Transverse colon (tissue), 4 donors: Measurements from ENCODE around the gene STXBP1. TPM values are rescaled to one million over a fixed set of nuclear protein-coding genes. Genes with fewer than 3 reads are reported as not detected.

Source experiments
- DNase-seq: peaks from one replicate; pipeline ENCODE4 v3.0.0-alpha.2; 2019
- H3K27ac ChIP-seq, 4 donors: fragments of 200-600 bp; sonication (generic); 2 replicates each; pipeline ENCODE4 v1.5.1; 2016 to 2018; ENCODE audit warnings: inconsistent platforms in 4 of 4
- H3K27me3 ChIP-seq: fragments of 200-600 bp; sonication (generic); 2 replicates; pipeline ENCODE4 v1.5.1; 2017; ENCODE audit warnings: inconsistent platforms
- H3K36me3 ChIP-seq, 4 donors: fragments of 200-600 bp; sonication (generic); 2 replicates each; pipeline ENCODE4 v1.5.1; 2017 to 2019; ENCODE audit warnings: inconsistent platforms in 4 of 4
- H3K4me1 ChIP-seq, 4 donors: fragments of 200-600 bp; sonication (generic); 2 replicates each; pipeline ENCODE4 v1.5.1; 2017 to 2020; ENCODE audit warnings: inconsistent platforms in 4 of 4
- H3K4me3 ChIP-seq, 4 donors: fragments of 200-600 bp; sonication (generic); 1 replicate in 1 of 4; 2 replicates in 3 of 4; pipeline versions ENCODE4 v1.5.1 to v1.6.1; 2017 to 2019; ENCODE audit warnings: inconsistent platforms in 4 of 4
- H3K9me3 ChIP-seq, 2 donors: fragments of 200-600 bp; sonication (generic); 2 replicates each; pipeline ENCODE4 v1.5.1; 2017 to 2019; ENCODE audit warnings: inconsistent platforms in 2 of 2
- CTCF ChIP-seq, 5 experiments: fragments of 200-600 bp in 3 of 5; fragments of 450-650 bp in 2 of 5; sonication (generic) in 3 of 5; IDR thresholded peaks; 1 replicate in 2 of 5; 2 replicates in 3 of 5; pipeline ENCODE4 v1.5.1; 2016 to 2017; ENCODE audit warnings: antibody characterized with exemption in 5 of 5, inconsistent platforms in 3 of 5, mild to moderate bottlenecking in 2 of 5, moderate library complexity in 1 of 5
- EP300 ChIP-seq: sonication (generic); formaldehyde crosslinking; IDR thresholded peaks from one replicate; pipeline ENCODE4 v1.6.1; 2017; ENCODE audit warnings: antibody characterized with exemption, low read depth
- POLR2A ChIP-seq: fragments of 450-650 bp; IDR thresholded peaks from one replicate; pipeline ENCODE4 v1.6.1; 2016; ENCODE audit warnings: antibody characterized with exemption, mild to moderate bottlenecking, moderate library complexity
- POLR2AphosphoS5 ChIP-seq, 3 donors: sonication (generic); formaldehyde crosslinking; IDR thresholded peaks; one replicate each; pipeline ENCODE4 v1.6.1; 2016; ENCODE audit warnings: antibody characterized with exemption in 3 of 3
- WGBS, 2 donors: methylation state at CpG; one replicate each; pipeline ENCODE4 v1.1.5; 2018; ENCODE audit warnings: low coverage in 1 of 2; 5-methylcytosine and 5-hydroxymethylcytosine counted together
- in situ Hi-C, 4 donors: fragments of 200-750 bp; cut with MboI; loops; one replicate each; pipeline versions ENCODE4 v1.15.0 to v1.15.1; 2017; ENCODE audit warnings: low sequenced_read_pairs in 3 of 4, low pct_ligation_motif_present in 1 of 4, low pct_unique_long_range_greater_than_20kb in 1 of 4
- intact Hi-C: fragments of 100-400 bp; cut with DNase I; formaldehyde crosslinking; loops from one replicate; pipeline ENCODE4 v1.15.1; 2023; ENCODE audit warnings: low total_unique reads
- total RNA-seq, 4 donors: library from RNA; depleted of rRNA; stranded (reverse); fragments of >200 nt; gene quantifications; one replicate each; pipeline ENCODE4 v1.1.0, GENCODE V29; 2016

STXBP1 gene
- total RNA-seq, 4 donors from 2014 or later, result 7.9 to 193 (median 13.3) TPM

GRCh38 chr9:127730262-127730661 lies 118.2 kb downstream of the STXBP1 start:
- no peaks in the 10 kb centered on the region for H3K9me3 ChIP-seq
- H3K4me1 ChIP-seq, result peaks cover 6 to 10% (median 9%) of the 10 kb centered on the region in 4 donors
- DNase-seq, result no peak
- in situ Hi-C loops, result loop anchor here (10.0 to 25.0 kb wide), 5 partner anchors 135 to 218 kb away; no protein-coding TSS in a partner anchor
- H3K36me3 ChIP-seq, result peaks cover 0 to 4% (median 0%) of the 10 kb centered on the region in 4 donors
- intact Hi-C loops, result loop anchor here (5.0 to 10.0 kb wide), 2 partner anchors 138 to 225 kb away; no protein-coding TSS in a partner anchor
- no peak overlapping the region for H3K4me3 ChIP-seq
- TF ChIP-seq POLR2A (no peak), POLR2AphosphoS5 (IDR thresholded peaks at IDR 0.05) (no peak), CTCF (IDR thresholded peaks at IDR 0.05) (no peak), EP300 (no peak)
- H3K27me3 ChIP-seq, result no peaks in the 10 kb centered on the region
- 87% methylated on average over 8 of the region's 9 CpGs; no CpG with 5 or more reads in 1 of the 2 donors for WGBS, 2 donors
- H3K27ac ChIP-seq, result no peak overlapping the region

GRCh38 chr9:127730799-127731410 lies 118.8 kb downstream of the STXBP1 start:
- Histone ChIP-seq H3K9me3 (no peaks in the 10 kb centered on the region), H3K36me3 (peaks cover 0 to 4% (median 0%) of the 10 kb centered on the region in 4 donors), H3K27me3 (no peaks in the 10 kb centered on the region), H3K4me3 (no peak overlapping the region), H3K27ac (no peak overlapping the region), H3K4me1 (peaks cover 6 to 14% (median 11%) of the 10 kb centered on the region in 4 donors)
- intact Hi-C loops (loop anchor here (5.0 to 10.0 kb wide), 2 partner anchors 139 to 226 kb away; no protein-coding TSS in a partner anchor), in situ Hi-C loops (loop anchor here (10.0 to 25.0 kb wide), 5 partner anchors 134 to 219 kb away; no protein-coding TSS in a partner anchor)
- no peak for DNase-seq
- TF ChIP-seq POLR2A (no peak), CTCF (IDR thresholded peaks at IDR 0.05) (no peak), POLR2AphosphoS5 (IDR thresholded peaks at IDR 0.05) (no peak), EP300 (no peak)
- WGBS, 2 donors, result 84% methylated on average over 8 of the region's 9 CpGs; no CpG with 5 or more reads in 1 of the 2 donors

- H3K9me3 ChIP-seq, result no peaks in the 10 kb centered on the region
- TF ChIP-seq CTCF (IDR thresholded peaks at IDR 0.05), result no peak
- TF ChIP-seq POLR2AphosphoS5 (IDR thresholded peaks at IDR 0.05), result peak in 1 of 3 donors; percentile 50
- H3K27me3 ChIP-seq, result no peaks in the 10 kb centered on the region
- H3K4me3 ChIP-seq, result no peak overlapping the region
- peaks cover 6 to 14% (median 11%) of the 10 kb centered on the region in 4 donors for H3K4me1 ChIP-seq
- H3K27ac ChIP-seq, result no peak overlapping the region
- H3K36me3 ChIP-seq, result peaks cover 0 to 4% (median 0%) of the 10 kb centered on the region in 4 donors
- DNase-seq, result no peak
- WGBS, 2 donors, result 85 to 100% methylated on average over 1 to 16 of the region's 16 CpGs
- intact Hi-C loops (loop anchor here (5.0 to 10.0 kb wide), 2 partner anchors 140 to 227 kb away; no protein-coding TSS in a partner anchor), in situ Hi-C loops (loop anchor here (10.0 to 25.0 kb wide), 5 partner anchors 133 to 220 kb away; no protein-coding TSS in a partner anchor)
Observed at GRCh38 chr9:127731938-127732337, 119.9 kb downstream of the STXBP1 start.

GRCh38 chr9:127732444-127732843 lies 120.4 kb downstream of the STXBP1 start:
- TF ChIP-seq EP300 (no peak), POLR2AphosphoS5 (IDR thresholded peaks at IDR 0.05) (no peak), CTCF (IDR thresholded peaks at IDR 0.05) (no peak), POLR2A (no peak)
- peaks cover 6 to 14% (median 11%) of the 10 kb centered on the region in 4 donors for H3K4me1 ChIP-seq
- 97 to 100% methylated on average over 4 to 21 of the region's 21 CpGs for WGBS, 2 donors
- H3K9me3 ChIP-seq, result no peaks in the 10 kb centered on the region
- DNase-seq, result no peak
- H3K4me3 ChIP-seq, result no peak overlapping the region
- H3K27ac ChIP-seq, result no peak overlapping the region
- peaks cover 0 to 4% (median 0%) of the 10 kb centered on the region in 4 donors for H3K36me3 ChIP-seq
- intact Hi-C loops (loop anchor here (5.0 to 10.0 kb wide), 2 partner anchors 140 to 228 kb away; no protein-coding TSS in a partner anchor), in situ Hi-C loops (loop anchor here (10.0 to 25.0 kb wide), 5 partner anchors 132 to 220 kb away; no protein-coding TSS in a partner anchor)
- no peaks in the 10 kb centered on the region for H3K27me3 ChIP-seq
